Spleen (tissue), 7 donors: ENCODE data around the gene COL4A2.
"Not testable (repeated sequence)": the region's sequence is repeated elsewhere in the genome, so short reads cannot be mapped to it uniquely, and the experiment has no call there.

Experiments used
- CTCF ChIP-seq, 11 experiments: fragments of 200-600 bp in 7 of 11; fragments of 450-650 bp in 4 of 11; sonication (generic) in 4 of 11; IDR thresholded peaks in 8 of 11; conservative IDR thresholded peaks in 3 of 11; 1 replicate in 7 of 11; 2 replicates in 4 of 11; pipeline versions ENCODE4 v1.4.0 to v1.8.0; 2016 to 2021; ENCODE audit warnings: antibody characterized with exemption in 11 of 11, inconsistent platforms in 4 of 11, mild to moderate bottlenecking in 1 of 11
- POLR2AphosphoS5 ChIP-seq, 3 donors: sonication (generic); formaldehyde crosslinking; IDR thresholded peaks; one replicate each; pipeline ENCODE4 v1.5.1; 2017; ENCODE audit warnings: antibody characterized with exemption in 3 of 3
- donor health status: DM: no; HTN: no; CAD: no; lungs with moderate emphysema.
- donor health status: DM: no; HTN: no; CAD: no.
- donor health status: DM: no; HTN: no; CAD: no.

- not testable (repeated sequence) for TF ChIP-seq CTCF (IDR thresholded peaks at IDR 0.05 in 8 of 11, conservative IDR thresholded peaks at IDR 0.05 in 3 of 11); POLR2AphosphoS5 (IDR thresholded peaks at IDR 0.05)
Observed at GRCh38 chr13:110532258-110532657, 225.2 kb downstream of the COL4A2 start.
